Measurements from ENCODE around the gene RRP12.
"Not testable (repeated sequence)": the region's sequence is repeated elsewhere in the genome, so short reads cannot be mapped to it uniquely, and the experiment has no call there.

The RRP12 gene

DNA sequence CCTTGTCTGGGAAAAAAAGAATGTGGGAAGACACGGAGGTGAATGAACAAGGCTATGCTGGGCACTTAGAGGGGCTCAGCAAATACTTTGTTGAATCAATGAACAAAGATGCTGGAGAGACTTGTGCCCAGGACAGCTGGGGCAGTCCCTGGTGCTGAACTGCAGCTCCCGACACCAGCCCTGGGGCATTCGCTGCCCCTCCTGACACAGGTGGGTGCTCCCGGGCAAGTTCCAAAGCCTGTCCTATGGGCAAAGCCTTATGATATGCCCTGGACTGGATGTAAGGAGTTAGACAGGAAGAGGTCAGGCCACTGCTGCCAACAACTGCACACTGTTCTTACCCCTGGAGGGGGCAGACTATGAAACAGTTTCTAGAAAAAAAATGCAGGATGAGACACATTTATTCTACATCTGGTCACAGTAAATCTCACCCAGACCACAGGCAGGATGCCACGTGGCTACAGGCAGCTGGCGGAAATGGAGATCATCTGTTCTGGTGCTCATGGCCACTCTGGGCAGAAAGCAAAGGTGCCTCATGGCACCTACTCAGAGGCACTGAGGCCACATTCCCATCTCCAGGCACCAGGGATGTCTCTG, 44.7 kb downstream of the RRP12 start:
- TF ChIP-seq CTCF (IDR thresholded peaks at IDR 0.05; ENCODE audit: extremely low read depth, missing control alignments): no peak
- no peak for DNase-seq (ENCODE audit: low spot score)

DNA sequence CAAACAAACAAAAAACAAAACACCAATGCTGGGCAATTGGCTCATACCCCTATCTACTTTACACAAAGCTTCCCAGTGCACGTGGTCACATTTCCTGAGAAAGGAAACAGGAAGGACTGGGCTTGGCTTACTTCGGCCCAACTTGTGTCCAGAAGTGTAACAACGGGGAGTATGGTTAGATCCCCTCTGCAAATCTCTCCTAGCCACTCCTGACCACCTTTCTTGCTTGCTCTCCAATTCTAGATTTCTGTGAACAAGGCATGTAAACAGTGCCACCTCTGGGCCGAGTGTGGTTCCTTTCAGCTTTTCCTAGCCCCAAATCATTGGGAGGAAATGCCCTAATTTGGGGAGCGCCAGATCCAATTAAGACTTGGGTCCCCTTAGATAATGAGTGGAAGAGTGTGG, 45.6 kb downstream of the RRP12 start:
- TF ChIP-seq CTCF (IDR thresholded peaks at IDR 0.05; ENCODE audit: extremely low read depth, missing control alignments): no peak
- DNase-seq (ENCODE audit: low spot score): no peak

- no peak for TF ChIP-seq CTCF (IDR thresholded peaks at IDR 0.05; ENCODE audit: extremely low read depth, missing control alignments)
- no peak for DNase-seq (ENCODE audit: low spot score)
Observed at GRCh38 chr10:97353945-97354344, 47.2 kb downstream of the RRP12 start.

DNA sequence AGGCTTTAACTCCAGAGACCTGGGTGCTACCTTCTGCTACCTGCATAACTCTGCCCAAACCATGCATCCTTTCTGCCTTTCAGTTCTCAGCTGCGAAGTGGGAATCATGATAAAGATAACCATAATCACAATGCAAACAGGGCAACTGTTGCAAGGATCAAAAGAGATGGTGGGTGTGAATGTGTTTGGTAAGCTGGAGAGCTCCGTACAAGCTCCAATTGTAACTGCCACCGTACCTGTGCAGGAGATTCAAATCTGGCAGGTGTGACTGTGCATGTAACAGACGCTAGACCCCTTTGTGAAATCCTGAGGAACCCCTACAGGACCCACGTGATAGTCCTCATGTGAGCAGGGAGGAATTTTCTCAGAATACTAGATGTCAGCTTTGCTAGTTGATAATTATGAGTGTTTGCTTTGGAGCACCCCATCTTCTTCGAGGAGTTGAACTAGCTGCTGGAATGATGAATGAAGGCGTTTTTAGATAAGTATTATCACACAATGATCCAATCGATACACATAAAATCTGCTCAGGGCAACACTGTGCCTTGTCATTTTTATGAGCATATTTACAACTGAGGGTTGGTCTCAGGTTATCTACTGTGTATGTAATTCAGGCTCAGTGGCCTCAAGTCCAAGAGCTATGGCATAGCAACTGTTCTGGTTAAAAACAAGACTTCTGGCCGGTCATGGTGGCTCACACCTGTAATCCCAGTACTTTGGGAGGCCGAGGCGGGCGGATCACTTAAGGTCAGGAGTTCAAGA, 51.2 kb downstream of the RRP12 start:
- no peak for TF ChIP-seq CTCF (IDR thresholded peaks at IDR 0.05; ENCODE audit: extremely low read depth, missing control alignments)
- no peak for DNase-seq (ENCODE audit: low spot score)

DNA sequence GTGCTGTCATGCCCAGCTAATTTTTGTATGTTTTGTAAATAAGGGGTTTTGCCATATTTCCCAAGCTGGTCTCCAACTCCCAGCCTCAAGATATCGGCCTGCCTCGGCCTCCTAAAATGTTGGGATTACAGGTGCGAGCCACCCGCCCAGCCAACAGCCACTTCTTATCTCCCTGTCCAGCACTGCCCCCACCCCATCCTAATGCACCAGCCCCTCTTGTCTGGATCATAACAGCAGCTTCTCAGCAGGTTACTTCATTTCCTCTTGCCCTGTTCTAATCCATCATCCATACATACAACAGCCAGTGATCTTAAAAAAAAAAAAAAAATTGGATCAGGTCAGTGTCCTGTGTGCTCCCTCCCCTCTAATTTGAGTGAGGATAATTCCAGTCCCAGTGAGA, 53.8 kb downstream of the RRP12 start:
- DNase-seq (ENCODE audit: low spot score): no peak

DNA sequence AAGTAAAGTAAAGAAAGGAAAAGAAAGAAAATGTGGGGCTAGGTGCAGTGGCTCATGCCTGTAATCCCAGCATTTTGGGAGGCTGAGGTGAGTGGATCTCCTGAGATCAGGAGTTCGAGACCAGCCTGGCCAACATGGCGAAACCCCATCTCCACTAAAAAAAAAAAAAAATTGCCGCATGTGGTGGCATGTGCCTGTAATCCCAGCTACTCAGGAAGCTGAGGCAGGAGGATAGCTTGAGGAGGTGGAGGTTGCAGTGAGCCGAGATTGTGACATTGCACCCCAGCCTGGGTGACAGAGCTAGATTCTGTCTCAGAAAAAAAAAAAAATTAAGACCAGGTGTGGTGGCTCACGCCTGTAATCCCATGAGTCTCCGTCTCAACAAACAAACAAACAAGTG, 57.5 kb downstream of the RRP12 start:
- not testable (repeated sequence) for DNase-seq (ENCODE audit: low spot score)

More for the DNA sequence above, 53.8 kb downstream of the RRP12 start:
- TF ChIP-seq CTCF (IDR thresholded peaks at IDR 0.05; ENCODE audit: extremely low read depth, missing control alignments): no peak

DNA sequence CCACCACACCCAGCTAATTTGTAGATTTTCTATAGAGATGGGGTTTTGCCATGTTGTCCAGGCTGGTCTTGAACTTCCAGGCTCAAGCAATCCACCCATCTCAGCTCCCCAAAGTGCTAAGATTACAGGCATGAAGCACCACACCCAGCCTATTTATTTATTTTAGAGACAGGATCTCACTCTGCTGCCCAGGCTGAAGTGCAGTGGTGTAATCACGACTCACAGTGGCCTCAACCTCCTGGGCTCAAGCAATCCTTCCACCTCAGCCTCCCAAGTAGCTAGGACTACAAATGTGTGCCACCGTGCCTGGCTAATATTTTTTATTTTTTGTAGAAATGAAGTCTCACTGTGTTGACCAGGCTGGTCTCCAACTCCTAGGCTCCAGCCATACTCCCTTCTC, 59.7 kb downstream of the RRP12 start:
- no peak for DNase-seq (ENCODE audit: low spot score)
- no peak for TF ChIP-seq CTCF (IDR thresholded peaks at IDR 0.05; ENCODE audit: extremely low read depth, missing control alignments)

- TF ChIP-seq CTCF (IDR thresholded peaks at IDR 0.05; ENCODE audit: extremely low read depth, missing control alignments): no peak
- DNase-seq (ENCODE audit: low spot score): no peak
Observed at GRCh38 chr10:97338041-97338440, 63.1 kb downstream of the RRP12 start.
